Measurements from ENCODE around the gene LGALS7B.
A peak's percentile ranks its signal among the peaks of the same experiment; 100 is the strongest.
"Not testable (repeated sequence)": the region's sequence is repeated elsewhere in the genome, so short reads cannot be mapped to it uniquely, and the experiment has no call there.

Gene LGALS7B

GRCh38 chr19:38793671-38794070, 4.7 kb downstream of the LGALS7B start:
- no peak for FAIRE-seq

DNA sequence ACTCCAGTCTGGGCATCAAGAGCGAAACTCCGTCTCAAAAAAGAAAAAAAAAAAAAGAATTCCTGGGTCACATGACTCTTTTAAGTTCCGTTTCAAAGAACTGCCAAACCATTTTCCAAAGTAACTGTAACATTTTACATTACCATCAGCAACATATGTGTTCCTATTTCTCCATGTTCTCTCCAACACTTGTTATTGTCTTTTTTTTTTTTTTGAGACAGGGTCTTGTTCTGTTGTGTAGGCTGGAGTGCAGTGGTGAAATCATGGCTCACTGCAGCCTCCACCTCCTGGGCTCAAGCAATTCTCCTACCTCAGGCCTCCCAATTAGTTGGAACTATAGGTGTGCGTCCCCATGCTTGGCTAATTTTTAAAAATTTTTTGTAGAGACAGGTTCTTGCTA, 6.5 kb downstream of the LGALS7B start:
- no peak for FAIRE-seq
- no peak for DNase-seq (ENCODE audit: low spot score)

More at GRCh38 chr19:38793671-38794070, 4.7 kb downstream of the LGALS7B start:
- no peak for DNase-seq (ENCODE audit: low spot score)

DNA sequence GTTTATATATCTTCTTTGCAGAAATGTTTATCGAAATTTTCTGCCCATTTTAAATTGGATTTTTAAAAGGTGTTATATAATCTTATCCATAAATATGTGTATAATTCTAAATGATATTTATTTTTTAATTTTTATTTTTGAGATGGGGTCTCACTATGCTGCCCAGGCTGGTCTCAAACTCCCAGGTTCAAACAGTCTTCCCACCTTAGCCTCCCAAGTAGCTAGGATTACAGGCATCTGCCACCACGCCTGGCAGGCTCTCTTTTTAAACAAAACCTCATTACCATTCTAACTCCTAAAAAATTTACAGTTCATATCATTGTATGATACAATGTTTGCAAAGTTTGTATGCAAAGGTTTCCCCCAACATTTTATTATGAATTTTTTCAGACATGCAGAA, 7.2 kb downstream of the LGALS7B start:
- no peak for FAIRE-seq
- no peak for DNase-seq (ENCODE audit: low spot score)

DNA sequence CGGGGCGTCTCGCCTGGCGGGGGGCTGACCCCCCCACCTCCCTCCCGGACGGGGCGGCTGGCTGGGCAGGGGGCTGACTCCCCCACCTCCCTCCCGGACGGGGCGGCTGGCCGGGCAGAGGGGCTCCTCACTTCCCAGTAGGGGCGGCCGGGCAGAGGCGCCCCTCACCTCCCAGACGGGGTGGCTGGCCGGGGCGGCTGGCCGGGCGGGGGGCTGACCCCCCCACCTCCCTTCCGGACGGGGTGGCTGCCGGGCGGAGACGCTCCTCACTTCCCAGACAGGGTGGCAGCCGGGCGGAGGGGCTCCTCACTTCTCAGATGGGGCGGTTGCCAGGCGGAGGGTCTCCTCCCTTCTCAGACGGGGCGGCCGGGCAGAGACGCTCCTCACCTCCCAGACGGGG, 8.8 kb downstream of the LGALS7B start:
- DNase-seq (ENCODE audit: low spot score); FAIRE-seq: not testable (repeated sequence)

- FAIRE-seq (no peak), DNase-seq (ENCODE audit: low spot score) (no peak)
Measured at GRCh38 chr19:38799104-38799503, 10.1 kb downstream of the LGALS7B start.

- DNase-seq (ENCODE audit: low spot score) (no peak), FAIRE-seq (no peak)
Measured at GRCh38 chr19:38800577-38801347, 11.8 kb downstream of the LGALS7B start.

DNA sequence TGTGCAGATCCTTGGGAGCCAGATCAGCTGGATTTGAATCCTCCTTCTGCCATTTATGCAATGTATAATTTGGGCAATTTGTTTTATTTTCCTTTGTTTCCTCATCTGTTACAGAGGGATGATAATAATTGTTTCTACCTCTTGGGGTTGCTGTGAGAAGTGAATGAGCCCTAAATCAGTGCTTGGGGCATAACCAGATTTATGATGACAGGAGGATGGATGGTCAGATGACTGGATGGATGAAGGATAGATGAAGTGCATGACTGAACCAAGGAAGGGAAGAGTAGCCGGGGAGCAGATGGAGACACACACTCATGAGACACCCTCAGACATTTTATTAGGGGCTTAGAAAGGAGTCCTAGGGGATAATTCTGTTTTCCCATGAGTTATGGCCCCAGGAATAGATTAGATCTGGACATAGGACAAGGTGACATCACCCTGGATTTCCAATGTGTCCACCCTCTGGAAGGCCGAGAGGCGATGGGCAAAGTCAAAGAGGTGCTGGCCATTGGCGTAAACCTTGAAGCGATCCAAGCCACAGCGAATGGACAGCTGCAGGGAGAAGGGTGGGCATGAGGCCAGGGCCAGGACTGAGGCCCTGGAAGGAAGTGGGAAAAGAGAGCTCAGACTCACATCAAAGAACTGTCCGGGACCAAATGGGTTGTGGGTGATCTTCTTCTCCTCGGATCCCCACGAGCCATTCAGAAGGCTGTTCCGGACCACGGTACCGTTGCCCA, 12.5 kb downstream of the LGALS7B start:
- FAIRE-seq: no peak
- DNase-seq (ENCODE audit: low spot score): no peak

GRCh38 chr19:38803543-38803942, 14.5 kb downstream of the LGALS7B start:
- no peak for DNase-seq (ENCODE audit: low spot score)
- FAIRE-seq: no peak

DNA sequence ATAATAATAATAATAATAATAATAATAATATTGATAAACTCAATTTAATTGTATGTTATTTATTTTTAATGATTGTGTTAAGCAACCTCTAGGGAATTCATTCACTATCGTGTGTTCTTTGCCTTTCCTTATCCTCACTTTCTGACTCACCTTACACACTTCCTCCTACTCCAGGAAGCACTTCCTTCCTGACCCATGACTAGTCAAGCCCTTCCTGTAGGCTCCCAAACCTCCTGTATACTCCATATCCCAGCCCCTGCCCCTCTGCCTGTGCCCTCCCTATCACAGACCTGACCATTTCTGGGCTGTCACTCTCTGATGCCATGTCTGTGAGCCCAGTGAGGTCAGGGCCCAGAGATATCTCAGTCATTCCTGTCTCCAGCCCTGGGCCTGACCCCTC, 16.2 kb downstream of the LGALS7B start:
- FAIRE-seq (no peak), DNase-seq (ENCODE audit: low spot score) (no peak)

DNA sequence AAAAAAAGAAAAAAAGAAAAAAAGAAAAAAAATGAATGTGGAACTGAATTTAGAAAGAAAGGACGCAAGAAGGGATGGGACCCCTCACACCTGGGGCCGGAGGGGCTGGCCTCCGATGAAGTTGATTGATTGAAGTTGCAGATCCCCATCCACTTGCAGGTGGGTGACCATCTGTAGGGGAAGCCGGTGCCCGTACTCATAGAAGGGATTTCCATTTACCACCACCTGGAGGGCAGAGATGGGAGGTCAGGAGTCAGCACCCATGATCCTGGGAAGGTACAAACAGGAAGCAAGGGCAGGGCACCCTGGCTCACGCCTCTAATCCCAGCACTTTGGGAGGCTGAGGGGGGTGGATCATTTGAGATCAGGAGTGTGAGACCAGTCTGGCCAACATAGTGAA, 17.4 kb downstream of the LGALS7B start:
- FAIRE-seq: no peak
- DNase-seq (ENCODE audit: low spot score): no peak

DNA sequence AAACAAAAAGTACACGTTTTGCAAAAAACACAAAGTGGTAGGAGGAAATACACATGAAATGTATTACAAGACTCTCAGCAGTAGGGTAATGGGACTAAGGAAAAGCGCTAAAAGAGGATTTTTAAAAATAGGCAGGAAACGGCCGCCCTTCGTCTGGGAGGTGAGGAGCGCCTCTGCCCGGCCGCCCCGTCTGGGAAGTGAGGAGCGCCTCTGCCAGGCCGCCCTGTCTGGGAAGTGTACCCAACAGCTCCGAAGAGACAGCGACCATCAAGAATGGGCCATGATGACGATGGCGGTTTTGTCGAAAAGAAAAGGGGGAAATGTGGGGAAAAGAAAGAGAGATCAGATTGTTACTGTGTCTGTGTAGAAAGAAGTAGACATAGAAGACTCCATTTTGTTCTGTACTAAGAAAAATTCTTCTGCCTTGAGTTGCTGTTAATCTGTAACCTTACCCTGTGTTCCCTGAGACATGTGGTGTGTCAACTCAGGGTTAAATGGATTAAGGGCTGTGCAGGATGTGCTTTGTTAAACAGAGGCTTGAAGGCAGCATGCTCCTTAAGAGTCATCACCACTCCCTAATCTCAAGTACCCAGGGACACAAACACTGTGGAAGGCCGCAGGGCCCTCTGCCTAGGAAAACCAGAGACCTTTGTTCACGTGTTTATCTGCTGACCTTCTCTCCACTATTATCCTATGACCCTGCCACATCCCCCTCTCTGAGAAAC, 18.5 kb downstream of the LGALS7B start:
- FAIRE-seq (peak; percentile 72), DNase-seq (ENCODE audit: low spot score) (peak; percentile 60)

DNA sequence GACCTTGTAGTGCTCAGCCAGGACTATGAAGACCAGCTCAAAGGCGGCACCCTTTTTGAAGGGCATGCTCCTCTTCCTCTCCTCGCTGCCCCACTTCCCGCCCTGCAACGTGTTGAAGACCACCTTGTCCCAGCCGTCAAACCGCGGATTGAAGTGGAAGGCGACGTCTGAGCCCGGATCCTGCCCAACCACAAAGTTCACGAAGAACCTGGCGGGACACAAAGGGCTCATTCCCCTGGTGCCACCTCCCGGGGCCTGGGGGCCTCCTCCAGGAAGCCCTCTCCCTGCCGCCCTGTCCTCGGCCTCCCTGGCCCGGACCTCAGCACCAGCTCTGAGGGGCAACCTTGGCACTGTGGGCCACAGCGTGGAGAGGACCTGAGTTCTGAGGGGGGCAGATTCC, 19.7 kb downstream of the LGALS7B start:
- FAIRE-seq (no peak), DNase-seq (ENCODE audit: low spot score) (no peak)

DNA sequence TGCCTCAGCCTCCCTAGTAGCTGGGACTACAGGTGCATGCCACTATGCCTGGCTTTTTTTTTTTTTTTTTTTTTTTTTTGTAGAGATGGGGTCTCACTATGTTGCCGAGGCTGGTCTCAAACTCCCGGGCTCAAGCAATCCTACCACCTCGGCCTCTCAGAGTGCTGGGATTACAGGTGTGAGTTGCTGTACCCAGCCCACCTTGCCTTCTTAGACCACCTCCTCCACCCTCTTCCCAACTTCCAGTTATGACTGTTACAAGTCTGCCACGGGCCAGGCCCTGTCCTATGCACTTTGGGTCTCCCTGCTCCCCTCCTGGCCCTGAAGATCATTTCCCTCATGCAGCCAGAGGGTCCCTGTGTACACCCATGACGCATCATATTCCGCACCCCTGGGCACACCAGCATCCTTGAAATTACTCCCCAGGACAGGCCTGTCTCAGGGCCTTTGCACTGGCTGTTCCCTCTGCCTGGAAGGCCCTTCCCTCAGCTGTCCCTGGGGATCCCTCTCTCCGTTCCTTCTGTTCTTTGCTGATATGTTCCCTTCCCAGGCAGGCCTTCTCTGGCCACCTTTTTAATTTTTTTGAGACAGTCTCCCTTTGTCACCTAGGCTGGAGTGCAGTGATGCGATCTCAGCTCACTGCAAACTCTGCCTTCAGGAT, 20.7 kb downstream of the LGALS7B start:
- FAIRE-seq: no peak
- no peak for DNase-seq (ENCODE audit: low spot score)

- no peak for FAIRE-seq
Measured at GRCh38 chr19:38812009-38812840, 23.2 kb downstream of the LGALS7B start.

DNA sequence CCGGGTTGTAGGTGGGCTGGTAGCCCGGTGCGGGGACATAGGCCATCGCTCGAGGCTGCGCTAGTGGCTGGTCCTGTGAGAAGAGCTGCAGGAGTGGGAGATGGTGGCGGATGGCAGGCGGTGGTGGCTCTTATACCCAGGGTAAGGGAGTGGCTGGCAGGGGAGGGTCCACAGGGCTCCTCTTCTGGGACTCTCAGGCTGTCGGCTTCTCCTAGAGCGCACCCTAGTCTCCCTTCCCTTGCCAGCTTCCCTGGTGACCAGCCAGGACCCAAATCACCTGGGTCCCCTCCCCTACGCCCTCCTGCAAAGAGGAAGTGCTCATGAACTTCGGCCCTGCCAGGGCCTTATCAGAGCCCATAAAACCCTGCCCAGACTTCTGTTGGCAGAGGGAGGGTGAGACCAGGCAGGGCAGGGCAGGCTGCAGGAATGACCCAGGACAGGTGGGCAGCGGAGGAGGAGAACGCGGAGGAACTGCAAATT, 23.9 kb downstream of the LGALS7B start, which contains the start of gene LGALS4:
Gene LGALS4 (minus strand): TSS at position 105 of the 480 bp plus-strand sequence. CDS start 59 bp downstream, at position 46.
- DNase-seq (ENCODE audit: low spot score): no peak

More at GRCh38 chr19:38812009-38812840, 23.2 kb downstream of the LGALS7B start:
- no peak for DNase-seq (ENCODE audit: low spot score)

GRCh38 chr19:38813323-38813722, 24.3 kb downstream of the LGALS7B start:
- DNase-seq (ENCODE audit: low spot score) (no peak), FAIRE-seq (no peak)

More for the DNA sequence above, 23.9 kb downstream of the LGALS7B start, which contains the start of gene LGALS4:
- FAIRE-seq: no peak

DNA sequence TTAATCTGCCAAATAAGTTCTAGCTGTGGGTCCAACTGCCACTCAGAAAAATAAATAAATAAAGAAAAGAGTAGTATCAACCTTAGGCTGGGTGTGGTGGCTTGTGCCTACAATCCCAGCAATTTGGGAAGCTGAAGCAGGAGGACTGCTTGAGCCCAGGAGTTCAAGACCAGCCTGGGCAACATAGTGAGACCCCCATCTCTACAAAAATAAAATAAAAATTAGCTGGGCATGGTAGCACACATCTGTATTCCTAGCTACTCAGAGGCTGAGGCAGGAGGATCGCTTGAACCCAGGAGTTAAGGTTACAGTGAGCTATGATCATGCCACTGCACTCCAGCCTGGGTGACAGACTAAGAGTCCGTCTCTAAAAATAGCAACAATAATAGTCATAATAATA, 24.9 kb downstream of the LGALS7B start:
- not testable (repeated sequence) for FAIRE-seq; DNase-seq (ENCODE audit: low spot score)

GRCh38 chr19:38815059-38816001, 26.3 kb downstream of the LGALS7B start:
- FAIRE-seq (no peak), DNase-seq (ENCODE audit: low spot score) (no peak)

DNA sequence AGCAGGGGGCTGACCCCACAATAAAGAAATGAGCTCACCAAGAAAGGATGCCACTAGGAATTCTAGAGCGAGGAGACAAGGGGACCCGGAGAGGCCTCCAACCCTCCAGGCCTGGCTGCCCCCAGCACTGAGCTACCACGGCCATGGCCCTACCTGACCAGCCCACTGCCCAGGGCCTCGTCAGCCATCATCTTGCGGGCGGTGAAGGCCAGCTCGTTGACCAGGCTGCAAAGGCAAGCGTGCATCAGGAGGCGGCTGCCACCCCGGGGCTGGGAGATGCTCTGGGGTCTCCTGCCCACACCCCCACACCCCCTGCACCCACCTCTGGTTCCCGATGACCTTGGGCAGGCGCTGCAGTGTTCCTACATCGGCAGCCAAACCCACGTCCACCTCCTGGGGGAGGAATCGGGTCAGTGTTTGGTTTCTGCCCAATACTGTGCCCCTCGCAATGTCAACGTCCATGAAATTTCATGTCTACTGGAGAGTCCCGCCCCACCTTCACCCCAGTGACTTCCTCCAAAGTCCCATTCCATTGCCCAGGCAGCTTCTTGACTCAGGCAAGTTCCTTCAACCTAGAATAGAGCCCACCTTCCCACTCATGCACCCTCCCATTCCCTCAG, 27.2 kb downstream of the LGALS7B start:
- DNase-seq (ENCODE audit: low spot score) (no peak), FAIRE-seq (no peak)
